Ovary (tissue), 3 donors: ENCODE results near the gene FPGT.

ENCODE experiments used
- EP300 ChIP-seq: sonication (generic); formaldehyde crosslinking; IDR thresholded peaks from one replicate; pipeline ENCODE4 v1.6.1; 2017; ENCODE audit warnings: antibody characterized with exemption
- POLR2A ChIP-seq: fragments of 450-650 bp; IDR thresholded peaks from one replicate; pipeline ENCODE4 v1.6.1; 2017; ENCODE audit warnings: antibody characterized with exemption, mild to moderate bottlenecking, moderate library complexity
- TF ChIP-seq, protein P1 (sequence below), 3 donors: fragments of 450-650 bp in 2 of 3; fragments of 200-600 bp in 1 of 3; IDR thresholded peaks; one replicate each; pipeline versions ENCODE4 v1.5.1 to v1.8.0; 2016 to 2022; ENCODE audit warnings: antibody characterized with exemption in 3 of 3, mild to moderate bottlenecking in 1 of 3
- donor health status: DM: no; HTN: no; CAD: no.

DNA sequence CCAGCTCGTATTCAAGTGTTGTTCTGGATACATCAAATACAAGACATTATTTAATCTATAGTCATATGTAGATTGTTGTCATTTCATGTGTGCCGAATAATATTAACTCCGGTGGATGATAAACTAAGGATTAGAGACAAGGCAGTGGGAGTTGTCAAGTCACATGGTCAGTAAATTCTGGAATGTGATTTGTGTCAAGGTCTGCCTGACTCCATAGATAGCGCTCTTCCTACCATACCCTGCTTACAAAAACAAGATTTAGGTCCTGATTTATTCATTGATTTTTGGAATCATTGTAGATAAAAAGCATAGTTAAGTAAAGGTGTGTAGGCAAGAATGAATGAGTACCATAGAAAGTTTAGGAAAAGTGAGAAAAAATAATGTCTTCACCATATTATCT lies 39.7 kb downstream of the FPGT start:
- TF ChIP-seq, protein P1, sequence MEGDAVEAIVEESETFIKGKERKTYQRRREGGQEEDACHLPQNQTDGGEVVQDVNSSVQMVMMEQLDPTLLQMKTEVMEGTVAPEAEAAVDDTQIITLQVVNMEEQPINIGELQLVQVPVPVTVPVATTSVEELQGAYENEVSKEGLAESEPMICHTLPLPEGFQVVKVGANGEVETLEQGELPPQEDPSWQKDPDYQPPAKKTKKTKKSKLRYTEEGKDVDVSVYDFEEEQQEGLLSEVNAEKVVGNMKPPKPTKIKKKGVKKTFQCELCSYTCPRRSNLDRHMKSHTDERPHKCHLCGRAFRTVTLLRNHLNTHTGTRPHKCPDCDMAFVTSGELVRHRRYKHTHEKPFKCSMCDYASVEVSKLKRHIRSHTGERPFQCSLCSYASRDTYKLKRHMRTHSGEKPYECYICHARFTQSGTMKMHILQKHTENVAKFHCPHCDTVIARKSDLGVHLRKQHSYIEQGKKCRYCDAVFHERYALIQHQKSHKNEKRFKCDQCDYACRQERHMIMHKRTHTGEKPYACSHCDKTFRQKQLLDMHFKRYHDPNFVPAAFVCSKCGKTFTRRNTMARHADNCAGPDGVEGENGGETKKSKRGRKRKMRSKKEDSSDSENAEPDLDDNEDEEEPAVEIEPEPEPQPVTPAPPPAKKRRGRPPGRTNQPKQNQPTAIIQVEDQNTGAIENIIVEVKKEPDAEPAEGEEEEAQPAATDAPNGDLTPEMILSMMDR (IDR thresholded peaks at IDR 0.05): no peak
- TF ChIP-seq POLR2A (no peak), EP300 (no peak)
